Karpas-422 (cell line): ENCODE measurements around the gene DXO. TPM values are rescaled to one million over a fixed set of nuclear protein-coding genes. Genes with fewer than 3 reads are reported as not detected.

ENCODE experiments used
- DNase-seq: peaks from one replicate; pipeline ENCODE4 v3.0.0-alpha.2; 2015
- H2AFZ ChIP-seq: fragments of 200-600 bp; sonication (generic); 2 replicates; pipeline ENCODE4 v1.6.1; 2014; ENCODE audit warnings: antibody characterized with exemption, low read length, mixed read lengths
- H3K27ac ChIP-seq: fragments of 200-600 bp; sonication (generic); 2 replicates; pipeline ENCODE4 v1.5.1; 2014; ENCODE audit warnings: mild to moderate bottlenecking, low read length, moderate library complexity
- H3K27me3 ChIP-seq: fragments of 200-600 bp; sonication (generic); 2 replicates; pipeline ENCODE4 v1.6.1; 2014; ENCODE audit warnings: low read length, mixed read lengths
- H3K36me3 ChIP-seq: fragments of 200-600 bp; sonication (generic); 2 replicates; pipeline ENCODE4 v1.6.1; 2014; ENCODE audit warnings: low read length, mixed read lengths; ENCODE audit not compliant: insufficient read depth
- H3K4me1 ChIP-seq: fragments of 200-600 bp; sonication (generic); 2 replicates; pipeline ENCODE4 v1.6.1; 2014; ENCODE audit warnings: mild to moderate bottlenecking, low read length, mixed read lengths
- H3K4me2 ChIP-seq: fragments of 200-600 bp; sonication (generic); 2 replicates; pipeline ENCODE4 v1.6.1; 2014; ENCODE audit warnings: low read length, low read depth, mild to moderate bottlenecking; ENCODE audit not compliant: poor library complexity, severe bottlenecking
- H3K4me3 ChIP-seq: fragments of 200-600 bp; sonication (generic); 2 replicates; pipeline ENCODE4 v1.5.1; 2014; ENCODE audit warnings: mild to moderate bottlenecking, antibody characterized with exemption, low read length, mixed read lengths
- H3K79me2 ChIP-seq: fragments of 200-600 bp; sonication (generic); 2 replicates; pipeline ENCODE4 v1.6.1; 2014; ENCODE audit warnings: mild to moderate bottlenecking, low read length, mixed read lengths
- H3K9ac ChIP-seq: fragments of 200-600 bp; sonication (generic); 2 replicates; pipeline ENCODE4 v1.6.0; 2014; ENCODE audit warnings: low read length
- H3K9me2 ChIP-seq: fragments of 200-600 bp; sonication (generic), shearing (Covaris generic); replicated peaks from 2 replicates; pipeline ENCODE4 v1.6.0; 2014; ENCODE audit warnings: mild to moderate bottlenecking, low read length, moderate library complexity; ENCODE audit not compliant: insufficient read depth
- H3K9me3 ChIP-seq: fragments of 300-700, 200-600 bp; sonication (generic); 2 replicates; pipeline ENCODE4 v1.6.1; 2014; ENCODE audit warnings: low read length, mixed read lengths
- H4K20me1 ChIP-seq: fragments of 200-600 bp; sonication (generic); 2 replicates; pipeline ENCODE4 v1.6.1; 2014; ENCODE audit warnings: mild to moderate bottlenecking, antibody characterized with exemption, low read length, low read depth; ENCODE audit not compliant: insufficient read depth
- total RNA-seq: library from RNA; depleted of rRNA; stranded (reverse); fragments of >200 nt; shearing (Covaris generic); gene quantifications from 2 replicates; pipeline ENCODE4 v1.2.3, GENCODE V29; 2014; ENCODE audit warnings: low replicate concordance

The DXO gene
- total RNA-seq, 1 experiment from 2014 or later: 20.8 TPM

- H3K36me3 ChIP-seq: peaks cover 18% of the 10 kb centered on the region
- H3K79me2 ChIP-seq: peaks cover 43% of the 10 kb centered on the region
- no peaks in the 10 kb centered on the region for H3K27me3 ChIP-seq
- H4K20me1 ChIP-seq: no peaks in the 10 kb centered on the region
- no peaks in the 10 kb centered on the region for H3K9me3 ChIP-seq
- no peak overlapping the region; the same call in 1 of the 2 replicates for H3K27ac ChIP-seq
- DNase-seq: no peak
- H3K4me2 ChIP-seq: peak overlapping the region; percentile 82
- H2AFZ ChIP-seq: peak overlapping the region; percentile 87
- peak overlapping the region; percentile 95 for H3K9ac ChIP-seq
- peaks cover 20% of the 10 kb centered on the region for H3K4me1 ChIP-seq
- peak overlapping the region; percentile 98 for H3K4me3 ChIP-seq
- H3K9me2 ChIP-seq: no peaks in the 10 kb centered on the region
These were observed 13.6 kb downstream of the DXO start for GRCh38 chr6:31958412-31958740.

DNA sequence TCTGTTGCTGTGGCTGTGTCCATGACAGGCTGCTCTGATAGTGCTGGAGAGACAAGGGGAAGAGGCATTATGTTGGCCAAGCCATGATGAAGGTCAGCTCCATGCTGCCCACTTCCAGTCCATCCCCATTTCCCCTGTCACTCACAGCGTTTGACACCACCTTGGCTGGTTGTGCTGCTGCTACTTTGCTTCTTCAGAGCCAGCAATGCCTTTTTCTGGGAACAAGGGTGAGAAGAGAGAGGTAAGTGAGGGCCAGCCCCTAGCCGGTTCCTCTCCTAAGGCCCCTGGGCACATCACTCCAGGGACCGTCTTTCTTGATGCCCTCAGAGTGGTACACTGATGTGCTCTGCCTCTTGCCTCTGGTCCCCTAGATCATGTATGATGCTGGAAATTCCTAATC, 15.1 kb downstream of the DXO start:
- no peak overlapping the region for H3K9ac ChIP-seq
- H3K36me3 ChIP-seq: peaks cover 17% of the 10 kb centered on the region
- H3K4me1 ChIP-seq: peaks cover 20% of the 10 kb centered on the region
- H3K79me2 ChIP-seq: peaks cover 43% of the 10 kb centered on the region
- H3K9me3 ChIP-seq: no peaks in the 10 kb centered on the region
- no peak overlapping the region for H3K4me2 ChIP-seq
- no peak for DNase-seq
- H3K27me3 ChIP-seq: no peaks in the 10 kb centered on the region
- no peaks in the 10 kb centered on the region for H4K20me1 ChIP-seq
- H3K4me3 ChIP-seq: no peak overlapping the region
- H3K27ac ChIP-seq: no peak overlapping the region
- H3K9me2 ChIP-seq: no peaks in the 10 kb centered on the region
- no peak overlapping the region for H2AFZ ChIP-seq

- no peak overlapping the region for H2AFZ ChIP-seq
- no peak overlapping the region for H3K27ac ChIP-seq
- no peaks in the 10 kb centered on the region for H3K9me3 ChIP-seq
- no peak overlapping the region for H3K4me2 ChIP-seq
- no peak for DNase-seq
- H3K9me2 ChIP-seq: no peaks in the 10 kb centered on the region
- H3K4me3 ChIP-seq: no peak overlapping the region
- no peak overlapping the region for H3K9ac ChIP-seq
- no peaks in the 10 kb centered on the region for H4K20me1 ChIP-seq
- peaks cover 11% of the 10 kb centered on the region for H3K4me1 ChIP-seq
- H3K79me2 ChIP-seq: peaks cover 27% of the 10 kb centered on the region
- no peaks in the 10 kb centered on the region for H3K27me3 ChIP-seq
- peaks cover 23% of the 10 kb centered on the region for H3K36me3 ChIP-seq
These were observed 17.4 kb downstream of the DXO start for GRCh38 chr6:31954511-31954910.

DNA sequence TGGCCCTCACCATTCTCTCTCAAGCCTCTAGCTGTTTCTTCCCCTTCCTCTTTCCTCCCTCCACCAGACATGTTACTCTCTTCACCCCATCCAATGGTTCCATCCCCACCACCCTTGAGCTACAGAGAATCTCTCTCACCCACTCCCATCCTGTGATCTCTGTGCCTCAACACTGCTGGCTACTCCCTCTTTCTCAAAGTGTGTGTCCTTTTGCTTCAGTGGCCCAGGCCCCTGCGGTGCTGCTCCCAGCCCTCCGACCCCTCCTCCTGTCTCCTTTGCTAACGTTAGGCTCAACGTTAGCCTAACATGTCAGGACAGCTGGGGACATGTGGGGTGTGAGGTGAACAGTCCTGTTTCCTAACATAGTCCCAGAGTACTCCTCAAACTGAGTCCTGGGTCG, 19.0 kb downstream of the DXO start:
- peaks cover 6% of the 10 kb centered on the region for H3K4me1 ChIP-seq
- DNase-seq: no peak
- H3K27ac ChIP-seq: no peak overlapping the region
- H3K4me3 ChIP-seq: no peak overlapping the region
- no peak overlapping the region for H3K4me2 ChIP-seq
- no peaks in the 10 kb centered on the region for H3K27me3 ChIP-seq
- H3K9me3 ChIP-seq: no peaks in the 10 kb centered on the region
- H3K36me3 ChIP-seq: peaks cover 23% of the 10 kb centered on the region
- H4K20me1 ChIP-seq: no peaks in the 10 kb centered on the region
- H3K79me2 ChIP-seq: peaks cover 14% of the 10 kb centered on the region
- no peak overlapping the region for H2AFZ ChIP-seq
- no peak overlapping the region for H3K9ac ChIP-seq
- H3K9me2 ChIP-seq: no peaks in the 10 kb centered on the region

DNA sequence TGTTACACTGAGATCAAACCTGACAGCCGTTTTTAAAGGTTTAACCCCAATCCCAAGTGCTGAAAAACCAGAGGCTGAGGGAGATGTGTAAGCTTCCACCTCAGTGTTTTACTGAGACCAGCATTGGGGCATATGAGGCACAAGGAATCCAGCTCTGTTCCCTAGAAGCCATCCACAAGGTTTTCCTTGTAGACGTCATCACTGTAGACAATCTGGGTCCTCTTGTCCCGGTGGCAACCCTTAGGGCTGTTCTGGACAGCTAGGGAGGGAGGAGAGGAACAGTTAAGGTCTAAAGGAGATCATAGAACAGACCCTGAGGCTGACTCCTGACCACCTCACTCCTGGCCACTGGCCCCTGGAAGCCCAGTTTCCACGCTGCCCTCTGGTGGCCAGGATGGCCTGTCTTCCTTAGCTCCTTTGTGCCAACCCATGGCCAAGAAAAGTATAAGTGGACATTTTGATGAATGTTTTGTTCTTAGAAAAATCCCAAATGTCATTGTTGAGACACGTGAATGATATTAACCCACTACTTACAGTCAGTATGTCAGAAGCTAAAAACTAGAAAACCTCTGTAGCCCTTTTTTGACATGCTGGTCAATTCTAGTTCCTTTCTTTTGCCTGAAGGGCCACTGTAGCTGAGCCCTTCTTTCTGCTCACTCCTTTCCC, 19.7 kb downstream of the DXO start:
- H3K27ac ChIP-seq: no peak overlapping the region
- no peaks in the 10 kb centered on the region for H3K27me3 ChIP-seq
- no peaks in the 10 kb centered on the region for H3K9me3 ChIP-seq
- H3K9ac ChIP-seq: no peak overlapping the region
- H3K9me2 ChIP-seq: no peaks in the 10 kb centered on the region
- no peak for DNase-seq
- H3K4me2 ChIP-seq: no peak overlapping the region
- H3K79me2 ChIP-seq: peaks cover 8% of the 10 kb centered on the region
- H4K20me1 ChIP-seq: no peaks in the 10 kb centered on the region
- H3K4me3 ChIP-seq: no peak overlapping the region
- H3K36me3 ChIP-seq: peaks cover 22% of the 10 kb centered on the region
- no peak overlapping the region for H2AFZ ChIP-seq
- peaks cover under 1% of the 10 kb centered on the region; the same call in 1 of the 2 replicates for H3K4me1 ChIP-seq

DNA sequence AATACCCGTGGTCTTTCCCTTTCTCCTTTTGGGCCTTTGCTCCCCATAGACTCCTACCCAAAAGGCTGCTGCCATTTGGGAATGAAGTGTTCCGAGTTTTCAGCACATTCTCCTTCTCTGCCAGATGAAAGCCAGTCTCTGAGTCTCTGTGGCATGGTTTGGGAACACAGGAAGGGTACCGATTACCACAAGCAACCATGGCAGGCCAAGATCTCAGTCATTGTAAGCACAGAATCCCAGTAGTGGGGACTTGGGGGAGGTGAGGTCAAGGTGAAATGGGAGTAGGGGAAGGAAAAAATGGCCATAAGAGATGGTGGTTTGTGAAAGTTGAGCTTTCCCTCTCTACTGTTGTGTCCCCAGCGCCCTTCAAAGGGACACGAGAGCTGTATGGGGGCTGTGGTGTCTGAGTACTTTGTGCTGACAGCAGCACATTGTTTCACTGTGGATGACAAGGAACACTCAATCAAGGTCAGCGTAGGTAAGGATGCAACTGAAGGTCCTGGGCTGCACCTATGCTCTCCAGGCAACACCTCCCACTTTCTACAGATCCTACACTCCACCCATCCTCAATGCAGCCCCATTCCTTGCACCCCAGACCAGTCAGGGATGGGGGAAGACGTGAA, 21.9 kb downstream of the DXO start:
- Histone ChIP-seq H3K9me3 (no peaks in the 10 kb centered on the region), H2AFZ (no peak overlapping the region), H3K9ac (no peak overlapping the region), H3K4me3 (no peak overlapping the region), H3K79me2 (no peaks in the 10 kb centered on the region), H3K9me2 (no peaks in the 10 kb centered on the region), H3K27ac (no peak overlapping the region), H4K20me1 (no peaks in the 10 kb centered on the region), H3K36me3 (0 out of 2 replicates have a peak, but pooled peaks cover 10% of the 10 kb centered on the region), H3K4me1 (no peaks in the 10 kb centered on the region), H3K27me3 (no peaks in the 10 kb centered on the region), H3K4me2 (no peak overlapping the region)
- DNase-seq: no peak

- Histone ChIP-seq H3K79me2 (no peaks in the 10 kb centered on the region), H3K4me3 (no peak overlapping the region), H3K27me3 (no peaks in the 10 kb centered on the region), H3K9me3 (no peaks in the 10 kb centered on the region), H4K20me1 (no peaks in the 10 kb centered on the region), H3K4me1 (no peaks in the 10 kb centered on the region), H2AFZ (no peak overlapping the region), H3K4me2 (no peak overlapping the region), H3K36me3 (0 out of 2 replicates have a peak, but pooled peaks cover 10% of the 10 kb centered on the region), H3K27ac (no peak overlapping the region), H3K9ac (no peak overlapping the region), H3K9me2 (no peaks in the 10 kb centered on the region)
- peak; percentile 40 for DNase-seq
These were observed 23.1 kb downstream of the DXO start for GRCh38 chr6:31948753-31949413.

DNA sequence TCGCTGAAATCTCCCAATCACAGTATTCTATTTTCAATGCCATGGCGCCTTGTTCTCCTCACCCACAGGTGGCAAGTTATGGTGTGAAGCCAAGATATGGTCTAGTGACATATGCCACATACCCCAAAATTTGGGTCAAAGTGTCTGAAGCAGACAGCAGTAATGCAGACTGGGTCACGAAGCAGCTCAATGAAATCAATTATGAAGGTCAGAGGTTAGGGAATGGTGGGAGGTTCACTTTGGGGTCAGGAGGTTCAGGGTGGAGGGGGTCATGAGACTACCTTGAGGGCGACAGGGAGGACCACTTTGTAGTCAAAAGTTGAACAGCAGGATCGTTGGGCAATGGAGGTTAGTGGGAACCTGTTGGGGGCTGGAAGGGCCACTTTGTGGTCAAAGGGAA, 23.6 kb downstream of the DXO start:
- Histone ChIP-seq H3K27ac (no peak overlapping the region), H3K36me3 (0 out of 2 replicates have a peak, but pooled peaks cover 10% of the 10 kb centered on the region), H3K4me3 (no peak overlapping the region), H3K4me2 (no peak overlapping the region), H3K4me1 (no peaks in the 10 kb centered on the region), H4K20me1 (no peaks in the 10 kb centered on the region), H3K27me3 (no peaks in the 10 kb centered on the region), H3K9me3 (no peaks in the 10 kb centered on the region), H3K79me2 (no peaks in the 10 kb centered on the region), H2AFZ (no peak overlapping the region), H3K9me2 (no peaks in the 10 kb centered on the region), H3K9ac (no peak overlapping the region)
- DNase-seq: no peak
